Keratinocyte (primary cell): ENCODE results near the gene PSD.

ENCODE experiments used
- CTCF ChIP-seq, 3 experiments: IDR thresholded peaks in 1 of 3; conservative IDR thresholded peaks in 1 of 3; optimal IDR thresholded peaks in 1 of 3; 2 replicates in 2 of 3; 3 replicates in 1 of 3; pipeline versions ENCODE3 to v1.5.1; 2011; ENCODE audit warnings: low read length in 3 of 3, mild to moderate bottlenecking in 3 of 3, moderate library complexity in 2 of 3, control low read depth in 1 of 3, inconsistent platforms in 1 of 3; ENCODE audit not compliant: insufficient read depth in 2 of 3; ENCODE audit errors: extremely low read depth in 1 of 3
- EZH2 ChIP-seq: IDR thresholded peaks from one replicate; pipeline ENCODE4 v1.6.1; 2012; ENCODE audit warnings: inconsistent platforms, mild to moderate bottlenecking, low read length, moderate library complexity

- TF ChIP-seq EZH2 (no peak), CTCF (optimal IDR thresholded peaks at IDR 0.05 in 1 of 3, IDR thresholded peaks at IDR 0.05 in 1 of 3, conservative IDR thresholded peaks at IDR 0.05 in 1 of 3; ENCODE audit: extremely low read depth in 1 of 3, insufficient read depth in 2 of 3, low read length in 3 of 3) (no peak)
Measured at GRCh38 chr10:102421507-102421756, 2.8 kb upstream of the PSD start.
